Neutrophil (primary cell): ENCODE data around the gene ENDOD1.

Source experiments
- H3K27ac ChIP-seq: fragments of 200-600 bp; sonication (generic); 2 replicates; pipeline ENCODE4 v1.5.1; 2016; ENCODE audit warnings: mild to moderate bottlenecking, moderate library complexity
- H3K27me3 ChIP-seq: fragments of 200-600 bp; sonication (generic); 2 replicates; pipeline ENCODE4 v1.6.0; 2016; ENCODE audit warnings: mild to moderate bottlenecking
- H3K36me3 ChIP-seq: fragments of 200-600 bp; sonication (generic); 2 replicates; pipeline ENCODE4 v1.5.1; 2017
- H3K4me1 ChIP-seq, 2 experiments: fragments of 200-600 bp in 1 of 2; sonication (generic) in 1 of 2; 1 replicate in 1 of 2; 2 replicates in 1 of 2; pipeline versions ENCODE4 v1.5.1 to v1.6.1; 2013 to 2016; ENCODE audit warnings: low read depth in 1 of 2, low read length in 1 of 2, mild to moderate bottlenecking in 1 of 2, moderate library complexity in 1 of 2; ENCODE audit not compliant: control insufficient read depth in 1 of 2, insufficient read depth in 1 of 2
- H3K4me3 ChIP-seq, 2 experiments: fragments of 200-600 bp in 1 of 2; sonication (generic) in 1 of 2; 1 replicate in 1 of 2; 2 replicates in 1 of 2; pipeline ENCODE4 v1.5.1; 2013 to 2016; ENCODE audit warnings: low read depth in 1 of 2, low read length in 1 of 2, mild to moderate bottlenecking in 1 of 2, moderate library complexity in 1 of 2
- H3K9me3 ChIP-seq: fragments of 200-600 bp; sonication (generic); 2 replicates; pipeline ENCODE4 v1.5.1; 2016
- TF ChIP-seq, protein P1 (sequence below): fragments of 200-600 bp; sonication (generic); IDR thresholded peaks from 2 replicates; pipeline ENCODE4 v1.5.1; 2016; ENCODE audit warnings: antibody characterized with exemption

Gene ENDOD1

DNA sequence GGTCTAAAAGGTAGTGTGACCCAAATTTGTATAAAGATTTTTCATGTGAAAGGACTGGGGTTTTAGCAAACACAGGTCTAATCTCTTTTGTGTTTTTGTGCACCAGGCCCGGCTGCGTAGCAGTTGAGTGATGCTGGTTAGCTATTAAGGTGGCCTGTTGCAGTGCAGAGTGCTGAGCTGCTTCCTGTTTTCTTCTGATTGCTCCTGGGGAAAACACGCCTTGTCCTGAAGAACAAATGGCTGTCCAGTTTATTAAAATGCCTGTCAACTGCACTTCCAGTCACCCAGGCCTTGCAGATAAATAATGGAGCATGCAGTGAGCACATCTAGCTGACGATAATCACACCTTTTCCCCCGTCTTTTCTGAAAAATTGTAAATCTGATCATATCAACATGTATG, 21.1 kb upstream of the ENDOD1 start:
- Histone ChIP-seq H3K4me3 (no peak overlapping the region), H3K36me3 (no peaks in the 10 kb centered on the region), H3K27ac (no peak overlapping the region)

DNA sequence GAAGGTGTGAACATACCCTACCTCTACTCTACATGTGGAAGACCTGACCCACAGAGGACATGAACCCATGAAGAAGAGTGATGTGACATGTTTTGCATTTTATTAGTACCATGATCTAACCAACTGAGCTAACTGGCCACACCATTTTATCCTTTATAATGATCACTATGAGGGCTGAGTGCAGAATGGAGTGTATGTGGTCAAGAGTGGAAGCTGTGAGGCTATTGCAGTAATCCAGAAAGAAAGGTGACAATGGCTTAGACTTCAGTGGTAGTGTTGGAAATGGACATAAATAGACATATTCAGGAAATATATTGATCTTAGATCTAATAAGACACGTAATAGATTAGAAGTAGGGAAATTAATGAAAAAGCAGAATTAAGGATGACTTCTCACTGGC, 19.2 kb upstream of the ENDOD1 start:
- Histone ChIP-seq H3K27me3 (peaks cover 52% of the 10 kb centered on the region), H3K27ac (no peak overlapping the region), H3K4me3 (no peak overlapping the region), H3K36me3 (no peaks in the 10 kb centered on the region), H3K4me1 (peaks cover 10 to 12% of the 10 kb centered on the region in 2 experiments), H3K9me3 (no peaks in the 10 kb centered on the region)
- TF ChIP-seq, protein P1, sequence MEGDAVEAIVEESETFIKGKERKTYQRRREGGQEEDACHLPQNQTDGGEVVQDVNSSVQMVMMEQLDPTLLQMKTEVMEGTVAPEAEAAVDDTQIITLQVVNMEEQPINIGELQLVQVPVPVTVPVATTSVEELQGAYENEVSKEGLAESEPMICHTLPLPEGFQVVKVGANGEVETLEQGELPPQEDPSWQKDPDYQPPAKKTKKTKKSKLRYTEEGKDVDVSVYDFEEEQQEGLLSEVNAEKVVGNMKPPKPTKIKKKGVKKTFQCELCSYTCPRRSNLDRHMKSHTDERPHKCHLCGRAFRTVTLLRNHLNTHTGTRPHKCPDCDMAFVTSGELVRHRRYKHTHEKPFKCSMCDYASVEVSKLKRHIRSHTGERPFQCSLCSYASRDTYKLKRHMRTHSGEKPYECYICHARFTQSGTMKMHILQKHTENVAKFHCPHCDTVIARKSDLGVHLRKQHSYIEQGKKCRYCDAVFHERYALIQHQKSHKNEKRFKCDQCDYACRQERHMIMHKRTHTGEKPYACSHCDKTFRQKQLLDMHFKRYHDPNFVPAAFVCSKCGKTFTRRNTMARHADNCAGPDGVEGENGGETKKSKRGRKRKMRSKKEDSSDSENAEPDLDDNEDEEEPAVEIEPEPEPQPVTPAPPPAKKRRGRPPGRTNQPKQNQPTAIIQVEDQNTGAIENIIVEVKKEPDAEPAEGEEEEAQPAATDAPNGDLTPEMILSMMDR, result no peak

More for the DNA sequence above, 21.1 kb upstream of the ENDOD1 start:
- TF ChIP-seq, protein P1, result no peak
- peaks cover 52% of the 10 kb centered on the region for H3K27me3 ChIP-seq
- peaks cover 10 to 12% of the 10 kb centered on the region in 2 experiments for H3K4me1 ChIP-seq
- H3K9me3 ChIP-seq, result no peaks in the 10 kb centered on the region

DNA sequence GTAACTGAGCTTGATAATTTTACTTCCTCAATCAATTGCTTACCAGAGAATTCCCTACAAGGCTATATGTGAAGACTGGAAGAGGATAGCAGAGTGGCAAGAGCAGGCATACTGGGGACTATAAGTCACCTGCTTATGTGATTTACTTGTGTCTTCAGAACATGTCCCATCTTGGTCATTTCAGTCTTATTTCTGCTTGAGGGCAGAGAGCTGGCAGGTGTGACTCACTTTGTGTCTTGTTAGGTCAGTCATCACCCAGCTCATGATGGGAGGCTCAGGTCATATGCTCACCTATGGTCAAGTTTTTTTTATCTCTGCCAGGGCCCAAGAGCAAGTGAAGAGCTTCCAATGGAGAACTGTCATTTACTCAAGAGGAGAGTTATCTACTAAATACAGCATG, 16.7 kb upstream of the ENDOD1 start:
- TF ChIP-seq, protein P1, result no peak
- no peak overlapping the region for H3K4me3 ChIP-seq

DNA sequence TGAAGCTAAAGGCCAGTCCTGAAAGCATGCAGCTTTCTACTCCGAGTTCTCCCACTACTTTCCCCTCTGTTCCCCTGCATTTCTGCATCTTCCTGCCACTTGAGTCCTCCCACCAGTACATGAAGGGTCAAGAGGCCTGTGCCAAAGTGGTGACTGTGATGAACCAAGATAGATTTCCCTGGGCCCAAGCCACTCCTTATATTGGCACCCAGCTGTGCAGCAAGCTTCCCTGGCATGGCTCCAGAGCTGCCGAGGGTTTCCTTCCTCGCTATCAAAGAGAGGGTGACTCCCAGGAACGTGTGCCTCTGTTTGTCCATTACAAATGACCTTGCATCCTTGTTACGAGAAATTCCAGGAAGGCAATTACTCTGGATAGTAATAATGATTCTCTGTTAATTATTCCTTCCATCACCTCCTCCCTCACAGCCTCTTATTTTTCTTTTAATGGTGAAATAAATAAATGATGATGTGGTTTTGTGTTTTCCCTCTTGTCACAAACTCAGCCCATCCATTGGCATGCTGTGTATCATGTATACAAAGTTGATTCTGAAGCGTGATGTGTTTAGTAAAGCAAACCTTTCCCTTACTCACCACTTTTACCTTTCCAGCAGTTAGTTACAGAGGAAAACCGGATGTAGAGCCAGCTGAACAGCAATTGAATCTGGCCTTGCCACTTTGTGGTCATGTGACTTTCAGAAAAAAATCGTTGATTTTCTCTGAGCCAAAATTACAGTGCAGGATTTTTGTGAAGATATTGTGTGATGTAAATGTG, 14.7 kb upstream of the ENDOD1 start:
- no peaks in the 10 kb centered on the region for H3K36me3 ChIP-seq
- H3K4me3 ChIP-seq, result no peak overlapping the region
- H3K27ac ChIP-seq, result no peak overlapping the region
- H3K9me3 ChIP-seq, result no peaks in the 10 kb centered on the region
- H3K27me3 ChIP-seq, result peaks cover 59% of the 10 kb centered on the region
- H3K4me1 ChIP-seq, result no peaks in the 10 kb centered on the region
- TF ChIP-seq, protein P1, result no peak

More for the DNA sequence above, 16.7 kb upstream of the ENDOD1 start:
- Histone ChIP-seq H3K9me3 (no peaks in the 10 kb centered on the region), H3K36me3 (no peaks in the 10 kb centered on the region), H3K27ac (no peak overlapping the region), H3K4me1 (peaks cover 4 to 8% of the 10 kb centered on the region in 2 experiments), H3K27me3 (peaks cover 48% of the 10 kb centered on the region)

DNA sequence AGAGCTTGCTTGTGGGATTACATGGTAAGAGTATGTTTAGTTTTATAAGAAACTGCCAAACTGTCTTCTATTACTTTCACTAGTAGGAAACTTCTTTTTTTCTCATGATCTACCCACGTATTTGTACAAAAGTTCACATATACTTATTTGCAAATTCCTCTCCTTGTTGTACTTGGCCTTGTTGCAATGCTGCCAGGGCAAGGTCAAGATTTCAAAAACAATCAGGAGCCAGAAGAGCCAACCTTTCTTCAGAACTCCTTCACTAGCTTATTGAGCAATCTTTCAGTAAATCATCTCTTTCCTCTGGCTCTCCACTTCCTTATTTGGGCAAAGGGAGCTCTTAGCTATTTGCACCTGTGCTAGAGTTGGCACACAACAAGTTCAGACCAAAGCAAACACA, 13.2 kb upstream of the ENDOD1 start:
- no peaks in the 10 kb centered on the region for H3K4me1 ChIP-seq

More for the DNA sequence above, 13.2 kb upstream of the ENDOD1 start:
- no peaks in the 10 kb centered on the region for H3K9me3 ChIP-seq
- peaks cover 74% of the 10 kb centered on the region for H3K27me3 ChIP-seq
- no peaks in the 10 kb centered on the region for H3K36me3 ChIP-seq
- no peak overlapping the region for H3K27ac ChIP-seq
- TF ChIP-seq, protein P1, result no peak
- no peak overlapping the region for H3K4me3 ChIP-seq
